ENCODE measurements around the gene SPATA17.
"Not testable (repeated sequence)": the region's sequence is repeated elsewhere in the genome, so short reads cannot be mapped to it uniquely, and the experiment has no call there.

SPATA17 gene, protein sequence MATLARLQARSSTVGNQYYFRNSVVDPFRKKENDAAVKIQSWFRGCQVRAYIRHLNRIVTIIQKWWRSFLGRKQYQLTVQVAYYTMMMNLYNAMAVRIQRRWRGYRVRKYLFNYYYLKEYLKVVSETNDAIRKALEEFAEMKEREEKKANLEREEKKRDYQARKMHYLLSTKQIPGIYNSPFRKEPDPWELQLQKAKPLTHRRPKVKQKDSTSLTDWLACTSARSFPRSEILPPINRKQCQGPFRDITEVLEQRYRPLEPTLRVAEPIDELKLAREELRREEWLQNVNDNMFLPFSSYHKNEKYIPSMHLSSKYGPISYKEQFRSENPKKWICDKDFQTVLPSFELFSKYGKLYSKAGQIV

DNA sequence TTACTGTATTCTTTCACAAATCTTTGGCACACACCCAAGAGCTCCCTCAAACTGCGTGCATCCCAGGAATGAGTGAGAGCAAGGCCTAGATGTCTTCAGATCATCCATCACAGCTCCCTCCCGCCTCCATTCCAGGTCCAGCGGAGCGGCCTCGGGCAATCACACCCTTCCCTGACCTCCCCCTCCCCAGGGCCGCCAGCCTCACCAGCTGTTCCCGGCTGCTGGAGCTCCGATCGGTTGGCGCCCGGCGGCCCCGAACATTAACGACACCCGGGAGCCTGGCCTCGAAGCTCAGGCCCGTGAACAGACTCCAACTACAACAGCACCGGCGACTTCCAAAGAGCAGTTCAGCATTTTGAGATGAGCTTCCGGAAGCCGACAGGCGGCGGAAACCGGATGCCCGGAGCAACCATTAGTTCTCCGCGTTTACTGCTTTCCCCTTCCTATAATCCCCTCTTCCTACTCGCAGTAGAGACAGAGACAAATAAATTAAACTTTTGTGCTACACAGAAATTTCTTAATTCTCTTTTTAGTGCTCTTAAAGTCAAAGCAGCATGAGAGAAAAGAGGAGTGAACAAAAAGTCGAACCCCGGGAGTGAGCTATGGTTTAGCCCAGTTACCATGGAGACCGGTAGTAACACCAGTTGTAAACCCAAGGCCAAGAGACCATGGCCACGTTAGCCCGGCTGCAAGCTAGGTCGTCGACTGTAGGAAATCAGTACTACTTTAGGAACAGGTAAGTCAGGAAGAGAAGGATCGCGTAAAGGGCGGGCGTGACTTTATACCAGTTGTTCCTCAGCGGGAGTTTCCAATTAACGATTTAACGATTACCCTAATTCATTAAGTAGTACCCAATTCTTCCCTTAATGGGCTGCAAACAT is at the start of gene SPATA17, which contains the start of gene GPATCH2:
SPATA17 (plus strand) TSS at position 634 of the 881 bp plus-strand sequence; CDS start at position 669, 35 bp downstream.
GPATCH2 (minus strand) TSS at position 380 of the 881 bp plus-strand sequence; CDS start at position 261, 119 bp downstream.
- DNase-seq (ENCODE audit: low spot score): peak; percentile 89

DNA sequence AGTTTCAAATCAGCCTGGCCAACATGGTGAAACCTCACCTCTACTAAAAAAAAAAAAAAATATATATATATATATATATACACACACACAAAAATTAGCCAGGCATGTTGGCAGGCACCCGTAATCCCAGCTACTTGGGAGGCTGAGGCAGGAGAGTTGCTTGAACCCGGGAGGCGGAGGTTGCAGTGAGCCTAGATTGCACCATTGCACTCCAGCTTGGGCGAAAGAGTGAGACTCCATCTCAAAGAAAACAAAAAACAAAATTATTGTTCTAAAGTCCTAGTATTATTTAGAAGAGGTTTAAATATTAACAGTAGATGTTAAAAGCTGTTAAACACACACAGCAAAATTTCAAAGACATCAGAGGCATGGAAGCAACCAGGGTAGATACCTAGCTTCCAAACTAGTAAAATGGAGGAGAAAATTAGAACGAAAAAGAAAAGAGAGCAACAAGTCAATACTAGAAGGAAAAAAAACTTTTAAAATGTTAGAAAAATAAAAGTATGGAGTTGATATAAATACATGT is 46.8 kb upstream of the SPATA17 start:
- DNase-seq (ENCODE audit: low spot score): not testable (repeated sequence)

DNA sequence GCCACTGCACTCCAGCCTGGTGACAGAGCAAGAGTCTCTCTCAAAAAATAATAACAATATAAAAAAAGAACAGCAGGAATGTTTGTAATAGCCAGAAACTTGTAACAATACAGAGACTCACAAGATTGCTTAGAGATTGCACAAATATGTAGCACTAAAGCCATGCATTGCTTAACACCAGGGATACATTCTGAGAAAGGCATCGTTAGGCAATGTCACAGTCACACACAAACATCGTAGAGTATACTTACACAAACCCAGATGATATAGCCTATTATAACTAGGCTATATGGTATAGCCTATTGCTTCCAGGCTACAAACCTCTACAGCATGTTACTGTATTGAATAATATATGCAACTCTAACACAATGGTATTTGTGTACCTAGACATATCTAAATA is 45.6 kb upstream of the SPATA17 start:
- no peak for DNase-seq (ENCODE audit: low spot score)

DNA sequence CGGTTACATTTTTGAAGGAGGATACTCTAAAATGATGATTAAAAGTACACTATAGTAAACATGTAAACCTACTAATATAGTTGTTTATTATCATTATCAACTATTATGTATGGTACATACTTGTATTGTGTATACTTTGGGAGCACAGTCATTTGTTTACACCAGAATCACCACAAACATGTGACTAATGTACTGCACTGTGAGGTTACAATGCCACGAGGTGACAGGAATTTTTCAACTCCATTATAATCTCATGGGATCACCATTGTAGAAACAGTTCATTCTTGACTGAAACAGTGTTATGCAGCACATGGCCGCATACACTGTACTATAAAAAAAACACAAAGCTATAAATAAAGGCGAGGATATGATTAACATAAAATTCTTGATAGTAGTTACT is 44.6 kb upstream of the SPATA17 start:
- no peak for DNase-seq (ENCODE audit: low spot score)

DNA sequence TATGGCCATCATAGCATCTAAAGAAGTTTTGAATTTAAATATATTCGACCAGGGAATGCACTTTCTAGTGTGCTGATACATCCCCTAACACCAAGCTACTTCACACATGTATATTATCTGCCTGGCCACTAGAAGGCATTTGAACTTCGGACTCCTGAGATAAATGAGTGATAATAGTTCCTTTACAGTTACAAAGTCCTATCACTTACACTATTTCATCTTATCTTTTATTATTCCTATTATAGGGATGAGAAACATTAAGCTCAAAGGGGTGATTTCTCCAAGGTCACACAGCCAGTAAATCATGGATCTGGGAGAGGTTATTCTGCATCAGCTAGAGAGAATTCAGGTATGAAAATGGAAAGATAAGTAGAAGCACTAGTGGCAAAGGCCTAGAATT is 40.5 kb upstream of the SPATA17 start:
- DNase-seq (ENCODE audit: low spot score): no peak

DNA sequence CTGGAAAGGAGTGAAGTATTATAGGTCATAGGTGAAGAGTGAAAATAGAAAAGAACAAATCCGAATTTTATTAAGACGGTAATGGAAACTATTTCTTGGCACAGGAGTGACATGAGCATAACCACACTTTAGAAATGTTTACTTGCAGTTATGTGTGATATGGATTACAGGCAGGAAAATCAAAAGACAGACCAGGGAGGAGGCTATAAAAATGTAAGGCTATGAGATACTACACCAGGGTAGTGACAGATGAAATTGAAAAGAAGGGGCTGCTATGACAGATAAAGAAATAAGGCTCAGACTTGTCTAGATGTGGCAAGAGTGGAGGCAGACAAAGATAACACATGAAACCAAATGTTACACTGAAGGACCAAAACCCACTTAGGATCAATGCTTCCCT is 32.0 kb upstream of the SPATA17 start:
- DNase-seq (ENCODE audit: low spot score): no peak

DNA sequence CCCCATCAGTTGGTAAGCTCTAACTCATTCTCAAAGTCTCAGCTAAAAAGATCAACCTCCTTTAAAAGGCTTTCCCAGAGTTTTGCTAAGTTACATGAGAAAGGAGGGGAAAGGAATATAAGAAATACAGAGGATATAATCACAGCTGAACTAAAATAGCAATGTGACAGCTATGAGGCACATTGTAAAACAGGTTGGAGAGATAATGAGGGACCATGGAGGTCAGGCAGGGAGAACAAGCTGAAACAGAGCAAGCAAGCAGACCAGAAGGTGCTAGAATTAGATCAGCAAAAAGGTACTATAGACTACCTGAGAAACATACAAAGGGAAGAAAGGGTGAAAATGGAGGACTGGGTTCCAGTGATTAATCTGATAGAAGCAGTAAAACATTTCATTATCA is 28.8 kb upstream of the SPATA17 start:
- no peak for DNase-seq (ENCODE audit: low spot score)

DNA sequence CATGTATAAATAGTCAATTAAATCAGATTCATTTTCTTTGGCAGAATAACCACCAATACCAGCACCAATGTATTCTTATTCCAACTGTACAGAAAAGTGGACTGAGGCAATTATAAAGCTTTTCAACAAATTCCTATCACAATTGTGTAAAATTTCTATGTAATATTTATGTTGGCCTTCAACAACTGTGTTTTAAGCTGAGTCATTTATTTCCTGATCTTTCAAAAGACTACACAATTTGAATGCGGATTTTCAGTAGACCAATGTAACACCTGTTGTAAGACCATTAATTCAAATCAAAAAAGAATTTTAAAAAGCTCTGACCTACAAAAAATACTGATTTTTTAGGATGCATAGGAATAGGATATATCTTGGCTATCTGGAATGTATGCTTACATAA is 25.8 kb upstream of the SPATA17 start:
- no peak for DNase-seq (ENCODE audit: low spot score)

DNA sequence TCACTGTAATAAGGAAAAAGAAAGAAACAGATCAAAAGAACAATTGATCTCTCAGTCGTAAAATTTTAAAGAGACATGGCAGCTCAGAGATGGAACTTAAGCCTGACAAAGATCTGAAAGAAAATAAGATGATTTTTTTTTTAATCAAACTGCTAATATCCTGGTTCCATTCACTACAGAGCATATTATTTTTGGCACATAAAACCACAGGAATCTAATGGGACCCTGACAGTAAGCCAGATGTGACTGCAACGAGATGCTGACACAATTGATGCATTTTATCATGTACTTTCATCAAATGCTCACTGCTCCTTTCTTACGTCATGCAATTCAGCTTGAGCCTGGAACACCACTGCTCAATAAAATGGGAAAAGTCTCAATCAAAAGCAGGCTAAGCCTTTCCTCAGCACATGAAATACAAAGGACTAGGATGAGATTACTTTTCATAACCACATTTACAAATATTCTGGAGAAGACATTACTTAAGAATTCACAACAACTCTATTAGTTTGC is 16.9 kb upstream of the SPATA17 start:
- DNase-seq (ENCODE audit: low spot score): no peak

DNA sequence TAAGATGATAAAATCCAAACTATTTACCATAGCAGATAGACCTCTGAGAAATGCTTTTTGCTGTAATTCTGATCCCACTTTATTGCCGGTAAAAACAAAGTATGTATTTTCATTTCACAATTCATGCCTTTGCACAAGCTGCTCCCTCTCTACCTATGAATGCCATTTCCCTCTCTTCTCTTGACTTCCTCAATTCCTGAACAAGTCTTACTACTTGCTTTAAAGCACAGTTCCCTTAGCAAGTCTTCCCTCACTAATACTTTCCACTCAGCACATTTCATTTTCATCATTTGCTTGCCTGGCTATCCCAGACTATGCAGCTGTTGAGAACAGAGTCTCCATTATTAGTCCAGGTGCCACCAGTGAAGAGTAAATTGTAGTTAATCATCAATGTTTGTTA is 14.0 kb upstream of the SPATA17 start:
- DNase-seq (ENCODE audit: low spot score): no peak

DNA sequence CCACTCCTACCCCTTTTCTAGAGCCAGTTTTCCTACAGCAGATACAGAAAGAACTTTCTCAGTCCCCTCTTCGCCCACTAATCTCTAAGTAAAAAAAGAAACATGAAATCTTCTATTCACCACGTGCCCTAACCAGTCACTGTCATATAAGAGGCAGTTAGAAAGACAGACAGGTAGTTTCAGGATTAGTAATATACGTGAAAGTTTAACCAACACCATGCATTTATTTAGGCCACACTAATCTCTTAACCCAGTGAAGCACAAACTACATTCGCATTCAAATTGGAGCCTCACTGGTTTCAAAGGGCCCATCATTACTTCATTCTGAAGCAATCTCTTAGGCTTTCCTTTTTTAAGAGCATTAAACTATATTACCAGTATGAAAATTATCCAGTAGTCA is 10.3 kb upstream of the SPATA17 start:
- DNase-seq (ENCODE audit: low spot score): no peak

DNA sequence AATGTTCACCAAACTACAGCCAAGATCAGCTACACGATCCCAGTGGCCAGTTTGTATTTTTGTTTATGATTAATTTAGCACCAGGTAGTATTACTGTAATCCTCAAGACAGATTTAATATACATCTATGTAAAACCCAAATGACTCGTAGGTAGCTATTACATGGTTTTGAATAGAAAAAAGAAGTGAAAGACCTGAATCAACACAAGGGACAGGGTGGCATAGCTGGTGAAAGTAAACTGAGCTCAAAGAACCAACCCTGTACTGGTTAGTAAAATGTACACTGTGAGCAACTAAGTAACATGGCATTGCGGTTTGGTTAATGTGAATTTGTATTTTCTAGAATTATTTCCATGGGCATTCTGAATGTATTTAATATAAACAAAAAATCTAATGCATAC is 9.1 kb upstream of the SPATA17 start:
- no peak for DNase-seq (ENCODE audit: low spot score)

DNA sequence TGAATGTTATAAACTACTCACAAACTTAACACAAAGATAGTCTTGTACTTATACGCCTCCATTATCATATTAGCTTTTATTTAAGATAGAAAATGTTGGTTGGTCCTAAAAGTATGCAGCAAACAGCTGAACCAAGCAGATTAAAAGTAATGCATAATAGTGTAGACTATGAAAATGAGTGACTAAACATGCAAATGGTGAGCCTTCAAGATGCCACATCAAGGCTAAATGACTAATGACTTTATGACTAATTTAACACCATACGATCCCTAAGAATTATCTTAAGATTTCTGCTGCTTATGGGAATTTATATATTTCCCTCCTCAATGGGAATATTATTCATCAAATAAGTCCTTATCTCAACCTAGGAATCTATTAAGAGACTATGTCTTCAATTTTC is 4.8 kb upstream of the SPATA17 start:
- no peak for DNase-seq (ENCODE audit: low spot score)

DNA sequence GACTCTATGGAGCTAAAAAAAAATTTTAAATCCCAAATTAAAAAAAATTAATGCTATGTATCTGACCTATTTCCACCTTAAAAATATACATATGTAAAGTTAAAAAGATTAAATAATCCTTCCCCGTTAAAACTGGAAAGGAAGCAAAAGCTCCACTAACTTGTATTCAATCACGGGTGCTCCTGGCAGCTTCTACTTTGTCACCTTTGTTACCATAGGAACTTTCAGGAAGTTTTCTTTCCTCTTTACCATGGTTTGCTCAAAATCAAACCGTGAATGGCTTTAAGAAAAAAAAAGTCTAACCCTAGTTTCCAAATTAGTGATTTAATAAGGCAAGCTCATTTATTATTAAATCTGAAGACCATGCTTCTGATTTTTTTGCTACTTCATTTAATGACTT is 3.7 kb upstream of the SPATA17 start:
- DNase-seq (ENCODE audit: low spot score): no peak

DNA sequence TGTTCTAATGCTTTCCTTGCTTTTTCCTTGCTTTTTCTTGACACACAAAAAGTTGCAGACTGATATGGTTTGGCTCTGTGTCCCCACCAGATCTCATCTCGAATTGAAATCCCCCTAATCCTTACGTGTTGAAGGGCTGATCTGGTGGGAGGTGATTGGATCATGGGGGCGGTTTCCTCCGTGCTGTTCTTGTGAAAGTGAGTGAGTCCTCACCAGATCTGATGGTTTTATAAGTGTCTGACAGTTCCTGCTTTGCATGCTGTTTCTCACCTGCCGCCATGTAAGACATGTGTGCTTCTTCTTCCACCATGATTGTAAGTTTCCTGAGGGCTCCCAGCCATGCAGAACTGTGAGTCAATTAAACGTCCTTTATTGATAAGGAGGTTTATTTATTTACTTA is 11.3 kb downstream of the SPATA17 start:
- DNase-seq (ENCODE audit: low spot score): no peak

DNA sequence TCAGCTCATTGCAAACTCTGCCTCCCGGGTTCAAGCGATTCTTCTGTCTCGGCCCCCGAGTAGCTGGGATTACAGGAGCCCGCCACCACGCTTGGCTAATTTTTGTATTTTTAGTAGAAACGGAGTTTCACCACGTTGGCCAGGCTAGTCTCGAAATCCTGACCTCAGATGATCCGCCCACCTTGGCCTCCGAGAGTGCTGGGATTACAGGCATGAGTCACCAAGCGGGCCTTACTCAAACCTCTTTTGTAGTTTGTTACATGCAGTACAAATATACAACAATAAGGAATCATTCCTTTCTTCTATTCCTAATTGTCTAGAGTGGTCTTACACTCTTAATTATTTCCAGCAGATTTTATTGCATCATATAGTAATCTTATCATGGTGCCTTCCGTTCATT is 16.6 kb downstream of the SPATA17 start:
- no peak for DNase-seq (ENCODE audit: low spot score)

DNA sequence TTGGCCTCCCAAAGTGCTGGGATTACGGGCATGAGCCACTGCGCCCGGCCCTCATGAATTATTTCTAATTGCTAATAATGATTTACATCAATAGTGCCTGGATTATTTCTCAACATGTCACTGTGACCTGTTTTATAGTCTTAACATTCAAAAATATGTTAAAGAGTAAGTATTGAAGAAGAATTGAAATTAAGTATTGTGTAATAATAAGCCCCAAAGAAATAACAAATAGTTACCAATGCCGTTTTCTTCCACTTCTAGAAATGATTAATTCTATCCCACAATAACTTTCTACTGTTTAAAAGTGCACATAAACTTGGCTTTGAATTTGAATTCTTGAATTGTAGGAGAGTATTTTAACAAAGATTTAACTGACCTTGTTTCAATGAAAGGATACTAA is 19.5 kb downstream of the SPATA17 start:
- DNase-seq (ENCODE audit: low spot score): no peak

DNA sequence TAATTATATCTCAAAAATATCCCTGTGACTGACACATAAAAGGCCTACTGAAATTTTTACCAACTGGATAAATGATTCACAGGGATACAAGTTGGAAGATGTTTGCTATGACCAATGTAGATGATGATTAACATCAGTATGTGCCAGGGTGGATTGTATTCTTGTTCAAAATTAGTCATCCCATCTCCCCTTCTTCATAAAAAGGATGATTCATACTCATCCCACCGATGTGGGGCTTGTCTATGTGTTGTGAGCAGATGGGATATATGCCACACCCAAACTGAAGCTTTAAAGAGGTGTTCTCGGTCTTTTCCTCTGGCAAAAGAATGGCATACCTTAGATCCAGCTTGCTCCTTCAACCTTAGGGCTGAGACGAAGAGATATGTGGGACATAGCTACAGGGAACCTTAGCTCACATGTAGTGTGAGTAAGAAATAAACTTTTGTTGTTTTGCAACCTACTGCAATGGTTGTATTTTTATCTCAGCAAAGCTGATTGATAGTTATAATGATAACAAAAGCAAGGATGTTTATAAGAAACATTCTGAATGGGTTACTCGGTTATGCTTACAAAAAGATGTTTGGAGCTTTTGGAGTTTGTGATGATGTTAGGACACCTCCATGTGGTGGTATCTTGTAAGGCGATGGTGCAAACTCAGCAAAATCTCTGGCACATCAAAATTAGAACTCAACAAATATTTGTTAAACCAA is 29.4 kb downstream of the SPATA17 start:
- peak; percentile 30 for DNase-seq (ENCODE audit: low spot score)

DNA sequence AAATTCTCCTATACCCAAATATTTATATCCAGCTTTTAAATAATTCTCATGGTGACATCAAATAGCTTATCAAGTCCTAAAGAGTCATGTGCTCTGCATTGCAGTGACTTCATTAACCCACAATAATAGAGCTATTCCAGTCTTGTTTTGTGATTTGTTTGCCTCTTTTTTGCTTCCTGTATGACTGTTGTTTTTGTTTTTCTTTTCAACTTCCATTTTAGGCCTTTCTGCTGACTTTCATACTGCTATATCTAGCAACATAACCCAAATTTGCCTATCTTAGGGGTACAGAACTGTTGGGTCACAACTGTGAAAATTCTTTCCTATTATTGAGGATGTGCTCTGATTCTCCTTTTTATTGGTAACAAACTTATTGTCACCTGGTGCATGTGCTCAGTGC is 30.3 kb downstream of the SPATA17 start:
- no peak for DNase-seq (ENCODE audit: low spot score)

DNA sequence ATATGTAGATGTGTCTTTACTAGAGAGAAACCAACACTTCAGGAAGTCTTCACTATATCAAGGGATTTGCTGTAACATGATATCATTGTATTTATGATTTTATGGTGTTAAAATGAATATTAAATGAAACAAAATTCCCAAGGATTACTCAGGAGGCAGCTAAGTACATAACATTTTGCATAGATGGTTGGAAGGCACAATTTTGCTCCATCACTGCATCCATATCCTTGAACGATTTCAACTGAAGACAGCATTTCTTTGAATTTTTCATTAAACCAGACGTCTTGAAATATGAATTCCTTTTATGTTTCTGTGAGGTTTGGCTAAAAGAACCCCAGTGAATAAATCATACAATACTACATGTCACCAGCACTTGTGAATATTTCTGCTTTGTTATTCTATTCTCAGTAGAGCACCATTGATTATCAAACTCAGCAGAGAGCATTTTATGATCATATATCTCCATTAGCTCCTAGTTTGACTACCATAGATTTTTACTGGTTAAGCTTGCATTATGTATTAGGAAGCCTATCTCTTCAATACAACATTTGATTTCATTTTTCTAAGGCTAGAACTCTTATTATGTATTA is 37.3 kb downstream of the SPATA17 start:
- DNase-seq (ENCODE audit: low spot score): no peak

DNA sequence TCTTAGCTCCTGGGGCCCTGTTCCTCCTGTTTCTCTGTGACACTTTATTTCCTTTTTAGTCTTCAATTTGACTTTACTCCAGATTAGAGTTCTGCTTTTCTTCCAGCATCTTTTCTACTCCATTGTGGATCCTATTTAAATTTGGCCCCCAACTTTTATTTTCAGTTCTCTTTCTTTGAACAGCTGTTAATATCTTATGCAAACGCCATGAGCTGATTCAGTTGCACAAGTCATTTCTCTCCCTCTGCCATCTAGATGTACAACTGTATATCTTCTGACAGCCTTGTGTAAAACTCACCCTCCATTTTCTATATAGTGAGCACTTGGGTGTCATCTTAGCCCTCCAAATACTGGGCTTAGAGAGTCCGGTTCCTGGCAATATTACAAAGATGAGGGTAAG is 42.2 kb downstream of the SPATA17 start:
- no peak for DNase-seq (ENCODE audit: low spot score)
